ENCODE data around the gene RAMP3.

GRCh38 chr7:45118889-45119331, 38.7 kb upstream of the RAMP3 start:
- TF ChIP-seq CTCF (IDR thresholded peaks at IDR 0.05): no peak
- no peak for TF ChIP-seq POLR2A (IDR thresholded peaks at IDR 0.05)
- TF ChIP-seq POLR2AphosphoS5 (IDR thresholded peaks at IDR 0.05; ENCODE audit: insufficient read depth in 1 of 2, low read depth in 1 of 2): no peak

Measured in vagina (tissue), 2 donors.